HG03095 (cell line): Measurements from ENCODE around the gene SPPL2B.

ENCODE experiments used
- ATAC-seq: cut with Tn5 transposase; IDR thresholded peaks from one replicate; pipeline ENCODE4 v1.9.1; 2021; ENCODE audit warnings: moderate library complexity; ENCODE audit not compliant: unreplicated experiment

SPPL2B gene

DNA sequence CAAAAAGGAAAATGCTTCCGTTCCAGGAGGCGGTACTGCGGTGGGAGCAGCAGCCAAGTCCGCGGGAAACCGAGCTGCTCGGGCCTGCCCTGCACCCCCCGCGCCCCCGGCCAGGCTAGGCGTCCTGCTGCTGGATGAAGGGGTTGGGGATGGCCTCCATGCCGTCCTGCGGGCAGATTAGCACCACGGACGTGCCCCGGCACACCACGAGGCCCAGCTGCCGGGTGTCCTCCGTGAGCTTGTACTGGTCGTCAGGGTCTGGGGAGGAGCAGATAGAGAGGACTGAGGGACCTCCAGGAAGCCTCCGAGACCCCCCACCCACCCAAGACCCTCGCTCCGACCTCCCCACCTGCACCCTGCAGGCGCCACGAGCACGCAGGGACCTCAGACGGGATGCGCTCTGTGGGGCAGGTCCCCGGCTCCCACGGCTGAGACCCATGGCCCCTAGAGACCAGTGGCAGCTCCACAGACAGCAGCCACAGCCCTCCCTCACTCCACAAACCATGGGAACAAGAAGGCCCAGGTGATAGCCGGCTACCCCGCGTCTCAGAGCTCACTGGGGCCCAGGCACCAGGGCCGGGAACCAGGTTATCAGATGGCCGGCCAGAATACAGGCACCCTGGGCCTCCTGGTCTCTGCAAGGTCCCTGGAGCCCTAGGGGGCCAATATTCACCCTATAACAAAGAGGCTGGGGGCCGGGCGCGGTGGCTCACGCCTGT is 6.8 kb upstream of the SPPL2B start:
- no peak for ATAC-seq

DNA sequence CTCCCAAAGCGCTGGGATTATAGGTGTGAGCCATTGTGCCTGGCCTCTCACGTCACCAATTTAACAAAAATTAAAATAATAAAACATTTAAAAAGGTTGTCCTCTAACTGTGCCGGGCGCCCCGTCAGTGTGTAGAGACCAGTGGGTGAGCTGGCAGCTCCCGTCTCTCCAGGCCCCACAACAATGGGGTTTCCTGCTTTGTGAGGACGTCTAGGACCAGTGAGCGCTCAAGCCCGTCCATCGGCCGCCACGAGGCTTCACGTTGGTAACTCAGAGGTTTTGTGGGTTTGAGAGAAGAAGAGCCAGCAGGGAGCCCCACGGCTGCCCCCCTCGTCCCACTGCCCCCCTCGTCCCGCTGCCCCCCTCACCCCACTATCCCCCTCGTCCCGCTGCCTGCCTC is 4.8 kb upstream of the SPPL2B start:
- ATAC-seq = no peak

- no peak for ATAC-seq
Measured at GRCh38 chr19:2324220-2324948, 4.1 kb upstream of the SPPL2B start.

GRCh38 chr19:2325281-2326046 is 3.0 kb upstream of the SPPL2B start:
- ATAC-seq = no peak

- ATAC-seq = no peak
Measured at GRCh38 chr19:2326699-2327360, 1.7 kb upstream of the SPPL2B start.

- ATAC-seq = no peak
Measured at GRCh38 chr19:2327773-2328400, 597 bp upstream of the SPPL2B start.

DNA sequence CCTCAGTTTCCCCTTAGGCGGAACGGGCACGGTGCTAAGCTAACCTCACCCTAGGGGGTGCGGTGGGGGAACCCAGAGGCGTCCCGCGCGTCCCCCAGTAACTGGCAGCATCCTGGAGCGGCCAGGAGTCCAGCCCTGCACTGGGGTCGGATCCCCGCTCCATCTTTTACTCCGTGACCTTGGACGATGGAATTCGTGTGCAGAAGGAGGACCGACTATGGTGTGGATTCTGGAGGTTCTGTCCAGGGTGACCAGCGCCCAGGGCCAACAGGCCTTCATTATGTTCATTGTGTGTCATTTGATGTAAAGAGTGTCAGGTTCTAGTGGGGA is 630 bp downstream of the SPPL2B start:
- ATAC-seq = no peak

DNA sequence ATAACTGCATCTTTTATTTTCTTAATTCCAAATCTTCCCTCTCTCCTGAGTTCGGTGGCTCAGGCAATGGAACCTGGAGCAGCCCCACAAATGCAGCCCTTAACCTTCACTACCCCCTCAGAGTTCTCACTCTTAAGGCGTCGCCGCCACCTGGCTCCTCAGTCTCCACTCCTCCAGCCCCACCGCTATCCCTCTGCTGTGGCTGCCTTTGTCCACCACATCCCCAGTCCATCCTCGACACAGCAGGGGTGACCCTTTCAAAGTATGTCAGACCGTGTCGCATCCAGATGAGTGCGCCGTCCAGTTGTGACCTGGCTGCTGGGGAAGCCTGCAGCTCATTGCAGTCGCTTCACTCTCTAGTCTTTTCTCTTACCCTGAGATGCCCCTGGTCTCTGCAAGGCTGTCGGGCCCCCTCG is 1.0 kb downstream of the SPPL2B start:
- no peak for ATAC-seq

GRCh38 chr19:2330255-2330631 is 1.8 kb downstream of the SPPL2B start:
- ATAC-seq = no peak

DNA sequence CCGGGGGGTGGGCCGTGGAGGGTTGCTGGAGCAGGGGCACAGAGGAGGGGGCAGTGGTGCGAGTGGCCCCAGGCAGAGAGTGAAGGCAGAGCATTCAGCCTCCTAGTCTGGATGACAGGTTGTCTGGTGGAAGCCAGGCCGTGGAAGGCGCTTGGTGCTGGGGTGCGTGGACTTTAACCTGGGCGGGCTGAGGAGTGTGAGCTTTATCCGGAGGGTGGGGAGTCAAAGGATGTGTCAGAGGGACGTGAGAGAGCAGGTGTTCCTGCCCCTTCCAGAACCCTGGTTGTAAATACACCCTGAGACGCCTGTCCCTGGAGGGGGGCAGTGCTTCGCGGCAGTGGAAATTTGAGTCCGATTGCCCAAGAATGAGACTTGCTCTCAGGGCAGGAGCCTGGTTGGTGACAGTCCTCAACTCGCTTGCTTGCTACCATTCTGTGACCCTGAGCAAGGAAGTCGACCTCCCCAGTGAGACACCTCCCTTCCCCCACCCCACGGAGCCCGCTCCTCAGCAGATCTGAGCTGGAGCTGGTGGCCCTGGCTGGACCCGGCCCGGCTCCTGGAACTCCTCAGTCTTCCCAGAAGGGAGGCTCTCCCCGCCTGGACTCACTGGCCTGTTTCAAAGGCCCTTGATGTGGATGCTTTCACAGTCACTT is 2.3 kb downstream of the SPPL2B start:
- ATAC-seq = no peak

DNA sequence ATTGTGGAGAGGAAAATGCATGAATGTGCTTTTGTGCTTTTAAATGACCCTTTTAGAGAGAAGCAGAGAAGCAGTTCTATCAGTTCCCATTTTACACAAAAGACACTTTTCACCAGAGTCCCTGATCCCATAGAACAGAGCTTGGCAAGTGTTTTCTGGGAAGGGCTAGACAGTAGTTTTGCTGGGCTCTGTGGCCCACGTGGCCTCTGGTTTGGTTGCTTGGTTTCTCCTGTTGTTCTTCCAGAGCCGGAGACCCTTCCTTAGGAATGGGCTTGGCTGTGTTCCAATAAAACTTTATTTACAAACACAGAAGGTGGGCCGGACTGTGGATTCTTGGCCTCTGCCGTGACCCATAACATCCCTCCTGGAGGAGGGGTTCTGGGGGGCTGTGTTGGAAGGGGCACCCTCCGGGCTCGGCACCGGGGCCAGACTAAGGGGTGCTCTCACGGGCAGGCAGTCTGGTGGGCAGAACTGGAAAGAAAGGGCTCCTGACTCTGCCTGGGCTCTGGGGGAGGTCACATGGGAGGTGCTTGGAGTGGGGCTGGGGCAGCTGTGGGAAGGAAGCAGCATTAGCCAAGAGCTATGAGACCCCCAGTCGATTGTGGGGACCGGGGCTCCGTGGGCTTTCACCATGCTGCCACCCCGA is 3.2 kb downstream of the SPPL2B start:
- no peak for ATAC-seq

DNA sequence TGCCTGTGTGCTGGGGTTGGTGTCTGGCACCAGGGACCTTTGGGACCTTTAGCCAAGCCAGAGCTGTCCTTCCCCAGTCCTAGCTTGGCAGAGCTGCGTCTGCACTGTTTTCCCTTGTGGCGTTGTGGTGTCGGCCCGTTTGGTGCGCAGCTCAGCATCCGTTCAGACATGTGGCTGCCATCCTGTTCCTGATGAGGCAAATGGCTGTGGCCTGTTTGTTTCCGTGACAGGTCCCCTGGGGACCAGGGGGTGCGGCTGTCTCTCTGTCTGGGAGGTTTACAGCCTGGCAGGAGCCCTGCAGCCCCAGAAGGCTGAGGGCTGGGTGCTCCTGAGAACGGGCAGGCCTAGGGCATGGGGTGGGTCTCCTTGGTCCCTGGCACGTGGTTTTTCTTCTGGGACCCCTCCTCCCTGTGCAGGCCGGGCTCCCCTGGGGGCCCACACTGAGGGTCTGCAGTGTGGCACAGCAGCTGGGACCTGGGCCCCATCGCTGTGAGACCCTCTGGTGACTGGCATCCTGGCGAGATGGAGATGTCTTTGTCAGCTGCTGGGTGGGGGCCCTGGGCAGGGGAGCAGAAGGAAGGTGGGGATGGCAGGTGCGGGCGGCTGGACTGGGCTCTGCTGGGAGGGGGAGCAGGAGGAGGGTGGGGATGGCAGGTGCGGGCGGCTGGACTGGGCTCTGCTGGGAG is 4.0 kb downstream of the SPPL2B start:
- no peak for ATAC-seq

DNA sequence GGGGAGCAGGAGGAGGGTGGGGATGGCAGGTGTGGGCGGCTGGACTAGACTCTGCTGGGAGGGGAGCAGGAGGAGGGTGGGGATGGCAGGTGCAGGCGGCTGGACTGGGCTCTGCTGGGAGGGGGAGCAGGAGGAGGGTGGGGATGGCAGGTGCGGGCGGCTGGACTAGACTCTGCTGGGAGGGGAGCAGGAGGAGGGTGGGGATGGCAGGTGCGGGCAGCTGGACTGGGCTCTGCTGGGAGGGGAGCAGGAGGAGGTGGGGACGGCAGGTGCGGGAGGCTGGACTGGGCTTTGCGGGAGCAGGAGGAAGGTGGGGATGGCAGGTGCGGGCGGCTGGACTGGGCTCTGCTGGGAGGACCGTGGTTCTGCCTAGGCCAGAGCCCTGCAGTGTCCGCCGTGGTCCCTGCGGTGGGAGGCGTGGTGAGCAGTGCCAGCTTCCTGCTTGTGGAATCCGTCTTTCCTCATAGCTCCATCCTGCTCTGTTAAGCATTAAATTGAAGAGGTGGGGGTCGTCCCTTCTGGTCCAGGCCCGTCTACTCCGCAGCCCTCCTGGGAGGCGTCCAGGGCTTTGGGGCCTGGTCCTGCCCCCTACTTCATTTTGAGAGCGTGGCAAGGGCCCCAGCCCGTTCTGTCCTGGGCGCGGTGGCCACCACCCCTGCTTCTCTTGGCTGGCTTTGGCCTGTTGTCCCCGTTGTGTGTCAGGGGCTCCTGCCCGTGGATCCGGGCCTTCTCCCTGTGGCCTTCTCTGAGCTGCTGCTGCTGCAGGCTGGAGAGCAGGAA is 4.7 kb downstream of the SPPL2B start:
- no peak for ATAC-seq

DNA sequence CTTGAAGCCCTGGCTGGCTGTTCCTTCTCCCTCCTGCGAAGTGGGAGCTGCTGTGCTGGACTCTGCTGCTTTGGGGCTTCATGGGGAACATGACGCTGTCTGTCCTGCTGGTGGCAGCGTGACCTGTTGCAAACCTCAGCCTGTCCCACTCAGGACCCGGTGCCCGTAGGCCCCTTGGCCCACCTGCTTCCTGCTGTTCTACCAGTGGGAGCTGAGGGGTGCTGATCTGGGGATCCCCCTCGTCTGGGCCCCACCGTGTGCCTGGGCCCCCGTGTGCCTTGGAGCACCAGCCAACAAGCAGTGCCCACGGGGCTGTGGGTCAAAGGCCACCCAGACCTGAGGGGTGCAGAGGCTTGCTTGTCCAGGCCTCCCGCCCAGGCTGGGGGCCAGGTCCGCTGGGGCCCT is 5.3 kb downstream of the SPPL2B start:
- no peak for ATAC-seq

- no peak for ATAC-seq
Measured at GRCh38 chr19:2334426-2334825, 5.9 kb downstream of the SPPL2B start.

DNA sequence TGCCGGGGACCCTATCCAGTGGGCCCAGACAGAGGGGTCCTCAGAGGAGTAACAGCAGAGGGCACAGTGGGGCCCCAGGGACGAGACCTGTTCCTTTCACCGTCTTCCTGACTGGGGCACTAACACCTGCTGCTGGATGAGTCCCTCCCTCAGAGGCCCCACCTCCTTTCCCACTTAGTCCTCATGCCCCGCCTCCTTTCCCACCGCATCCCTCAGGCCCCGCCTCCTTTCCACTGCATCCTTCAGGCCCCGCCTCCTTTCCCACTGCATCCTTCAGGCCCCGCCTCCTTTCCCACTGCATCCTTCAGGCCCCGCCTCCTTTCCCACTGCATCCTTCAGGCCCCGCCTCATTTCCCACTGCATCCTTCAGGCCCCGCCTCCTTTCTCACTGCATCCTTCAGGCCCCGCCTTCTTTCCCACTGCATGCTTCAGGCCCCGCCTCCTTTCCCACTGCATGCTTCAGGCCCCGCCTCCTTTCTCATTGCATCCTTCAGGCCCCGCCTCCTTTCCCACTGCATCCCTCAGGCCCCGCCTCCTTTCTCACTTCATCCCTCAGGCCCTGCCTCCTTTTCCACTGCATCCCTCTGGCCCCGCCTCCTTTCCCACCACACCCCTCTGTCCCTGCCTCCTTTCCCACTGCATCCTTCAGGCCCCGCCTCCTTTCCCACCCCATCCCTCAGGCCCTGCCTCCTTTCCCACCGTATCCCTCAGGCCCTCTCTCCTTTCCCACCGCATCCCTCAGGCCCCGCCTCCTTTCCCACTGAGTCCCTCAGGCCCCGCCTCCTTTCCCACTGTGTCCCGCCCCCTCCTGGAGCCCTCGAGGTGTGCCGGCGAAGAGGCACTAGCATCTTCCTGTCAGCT is 6.7 kb downstream of the SPPL2B start:
- ATAC-seq = no peak

DNA sequence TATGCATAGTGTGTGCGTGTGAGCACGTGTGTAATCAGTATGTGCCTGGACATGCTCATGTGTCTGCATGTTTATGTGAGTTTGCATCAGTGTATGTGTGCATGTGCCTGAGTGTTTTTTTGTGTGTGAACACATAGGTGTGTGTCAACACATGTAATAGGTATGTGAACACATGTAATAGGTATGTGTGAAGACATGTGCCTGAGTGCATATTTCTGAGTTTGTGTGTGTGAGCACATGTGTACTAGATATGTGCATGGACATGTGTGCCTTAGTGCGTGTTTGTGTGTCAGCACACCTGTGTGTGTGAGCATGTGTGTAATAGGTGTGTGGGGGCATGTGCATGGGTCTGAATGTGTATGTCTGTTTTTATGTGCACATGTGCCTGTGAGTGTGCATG is 7.4 kb downstream of the SPPL2B start:
- ATAC-seq = no peak
